Esophagus squamous epithelium (tissue), 5 donors: Measurements from ENCODE around the gene RBFA. TPM values are rescaled to one million over a fixed set of nuclear protein-coding genes. Genes with fewer than 3 reads are reported as not detected.

Experiments used
- DNase-seq: peaks from one replicate; lab custom pipeline; 2025; lab: John Stamatoyannopoulos, UW
- H3K27ac ChIP-seq, 4 donors: fragments of 200-600 bp; sonication (generic); one replicate each; pipeline ENCODE4 v1.5.1; 2016 to 2019; ENCODE audit warnings: mild to moderate bottlenecking in 1 of 4
- H3K27me3 ChIP-seq, 4 donors: fragments of 200-600 bp; sonication (generic); 1 replicate in 3 of 4; 2 replicates in 1 of 4; pipeline versions ENCODE4 v1.5.1 to v1.6.0; 2017 to 2021; ENCODE audit warnings: antibody characterized with exemption in 1 of 4
- H3K36me3 ChIP-seq, 3 donors: fragments of 200-600 bp; sonication (generic); one replicate each; pipeline ENCODE4 v1.5.1; 2016 to 2019
- H3K4me1 ChIP-seq, 3 donors: fragments of 200-600 bp; sonication (generic); one replicate each; pipeline ENCODE4 v1.5.1; 2017 to 2019
- H3K4me3 ChIP-seq, 4 donors: fragments of 200-600 bp; sonication (generic); 1 replicate in 3 of 4; 2 replicates in 1 of 4; pipeline ENCODE4 v1.5.1; 2016 to 2019; ENCODE audit warnings: mild to moderate bottlenecking in 2 of 4, moderate library complexity in 1 of 4
- H3K9me3 ChIP-seq, 3 donors: fragments of 200-600 bp; sonication (generic); one replicate each; pipeline ENCODE4 v1.5.1; 2016 to 2019
- POLR2A ChIP-seq, 4 donors: fragments of 450-650 bp; IDR thresholded peaks; one replicate each; pipeline ENCODE4 v1.6.1; 2017; ENCODE audit warnings: antibody characterized with exemption in 4 of 4, mild to moderate bottlenecking in 4 of 4, moderate library complexity in 3 of 4
- WGBS, 2 donors: methylation state at CpG; one replicate each; pipeline ENCODE4 v1.1.5; 2018; 5-methylcytosine and 5-hydroxymethylcytosine counted together
- intact Hi-C: fragments of 100-400 bp; cut with DNase I; formaldehyde crosslinking; loops from one replicate; pipeline ENCODE4 v1.15.0; 2022
- total RNA-seq, 4 donors: library from RNA; depleted of rRNA; stranded (reverse); fragments of >200 nt; gene quantifications; one replicate each; pipeline ENCODE4 v1.1.0, GENCODE V29; 2016
- TF ChIP-seq, protein P1 (sequence below), 6 experiments: fragments of 450-650 bp in 4 of 6; fragments of 200-600 bp in 2 of 6; sonication (generic) in 2 of 6; IDR thresholded peaks; one replicate each; pipeline ENCODE4 v1.5.1; 2016 to 2019; ENCODE audit warnings: antibody characterized with exemption in 6 of 6, mild to moderate bottlenecking in 4 of 6, moderate library complexity in 4 of 6
- donor health status: DM: yes; HTN: yes; CAD: no.

RBFA gene
- total RNA-seq, 4 donors from 2014 or later: 15.5 to 36.7 (median 28.8) TPM

DNA sequence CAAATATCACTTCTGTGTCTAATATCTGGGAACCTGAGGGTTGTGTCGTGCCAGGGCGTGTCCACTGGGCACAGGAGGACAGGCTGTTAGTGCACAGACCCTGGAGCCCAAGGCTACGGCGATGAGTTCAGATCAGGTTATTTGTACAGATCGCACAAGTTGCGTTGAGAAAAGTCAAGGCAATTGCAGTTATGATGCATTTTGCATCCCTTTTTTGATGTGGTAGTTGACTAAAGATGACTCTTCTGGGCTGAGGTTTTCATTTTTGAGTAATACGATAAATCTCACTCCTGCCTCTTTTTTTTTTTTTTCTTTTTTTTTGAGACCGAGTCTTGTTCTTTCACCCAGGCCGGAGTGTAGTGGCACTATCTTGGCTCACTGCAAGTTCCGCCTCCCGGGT, 7.2 kb downstream of the RBFA start:
- intact Hi-C loops: no loop called here
- no peak overlapping the region for H3K27ac ChIP-seq
- H3K36me3 ChIP-seq: peaks cover 0 to 95% (median 17%) of the 10 kb centered on the region in 3 donors
- no peak for DNase-seq
- no peak for TF ChIP-seq POLR2A (IDR thresholded peaks at IDR 0.05)
- TF ChIP-seq, protein P1, sequence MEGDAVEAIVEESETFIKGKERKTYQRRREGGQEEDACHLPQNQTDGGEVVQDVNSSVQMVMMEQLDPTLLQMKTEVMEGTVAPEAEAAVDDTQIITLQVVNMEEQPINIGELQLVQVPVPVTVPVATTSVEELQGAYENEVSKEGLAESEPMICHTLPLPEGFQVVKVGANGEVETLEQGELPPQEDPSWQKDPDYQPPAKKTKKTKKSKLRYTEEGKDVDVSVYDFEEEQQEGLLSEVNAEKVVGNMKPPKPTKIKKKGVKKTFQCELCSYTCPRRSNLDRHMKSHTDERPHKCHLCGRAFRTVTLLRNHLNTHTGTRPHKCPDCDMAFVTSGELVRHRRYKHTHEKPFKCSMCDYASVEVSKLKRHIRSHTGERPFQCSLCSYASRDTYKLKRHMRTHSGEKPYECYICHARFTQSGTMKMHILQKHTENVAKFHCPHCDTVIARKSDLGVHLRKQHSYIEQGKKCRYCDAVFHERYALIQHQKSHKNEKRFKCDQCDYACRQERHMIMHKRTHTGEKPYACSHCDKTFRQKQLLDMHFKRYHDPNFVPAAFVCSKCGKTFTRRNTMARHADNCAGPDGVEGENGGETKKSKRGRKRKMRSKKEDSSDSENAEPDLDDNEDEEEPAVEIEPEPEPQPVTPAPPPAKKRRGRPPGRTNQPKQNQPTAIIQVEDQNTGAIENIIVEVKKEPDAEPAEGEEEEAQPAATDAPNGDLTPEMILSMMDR (IDR thresholded peaks at IDR 0.05): no peak
- H3K9me3 ChIP-seq: no peaks in the 10 kb centered on the region
- H3K27me3 ChIP-seq: no peaks in the 10 kb centered on the region
- WGBS, 2 donors: 82 to 88% methylated on average over 10 to 11 of the region's 11 CpGs
- H3K4me3 ChIP-seq: no peak overlapping the region
- H3K4me1 ChIP-seq: no peaks in the 10 kb centered on the region

- H3K36me3 ChIP-seq: peaks cover 0 to 98% (median 17%) of the 10 kb centered on the region in 3 donors
- intact Hi-C loops: no loop called here
- DNase-seq: no peak
- TF ChIP-seq, protein P1 (IDR thresholded peaks at IDR 0.05): no peak
- TF ChIP-seq POLR2A (IDR thresholded peaks at IDR 0.05): no peak
- H3K27ac ChIP-seq: no peak overlapping the region
- H3K27me3 ChIP-seq: no peaks in the 10 kb centered on the region
- 86 to 89% methylated on average over 4 of the region's 4 CpGs for WGBS, 2 donors
- no peaks in the 10 kb centered on the region for H3K9me3 ChIP-seq
- no peaks in the 10 kb centered on the region for H3K4me1 ChIP-seq
- H3K4me3 ChIP-seq: no peak overlapping the region
These were observed 8.6 kb downstream of the RBFA start for GRCh38 chr18:80042785-80043184.

- TF ChIP-seq, protein P1 (IDR thresholded peaks at IDR 0.05): no peak
- Histone ChIP-seq H3K9me3 (no peaks in the 10 kb centered on the region), H3K36me3 (peaks cover 0 to 98% (median 12%) of the 10 kb centered on the region in 3 donors), H3K4me3 (no peak overlapping the region), H3K27me3 (no peaks in the 10 kb centered on the region), H3K27ac (no peak overlapping the region), H3K4me1 (no peaks in the 10 kb centered on the region)
- intact Hi-C loops: no loop called here
- 83 to 92% methylated on average over 7 to 11 of the region's 11 CpGs for WGBS, 2 donors
- no peak for DNase-seq
These were observed 9.8 kb downstream of the RBFA start for GRCh38 chr18:80044072-80044471.

- no peak overlapping the region for H3K27ac ChIP-seq
- no peaks in the 10 kb centered on the region for H3K4me1 ChIP-seq
- peaks cover 5 to 96% (median 10%) of the 10 kb centered on the region in 3 donors for H3K36me3 ChIP-seq
- WGBS, 2 donors: 85 to 91% methylated on average over 8 of the region's 8 CpGs
- TF ChIP-seq, protein P1 (IDR thresholded peaks at IDR 0.05): no peak
- no peak for TF ChIP-seq POLR2A (IDR thresholded peaks at IDR 0.05)
- intact Hi-C loops: no loop called here
- H3K9me3 ChIP-seq: peaks cover 0 to 6% (median 0%) of the 10 kb centered on the region in 3 donors
- no peak overlapping the region for H3K4me3 ChIP-seq
- H3K27me3 ChIP-seq: no peaks in the 10 kb centered on the region
- DNase-seq: no peak
These were observed 11.8 kb downstream of the RBFA start for GRCh38 chr18:80046011-80046410.

DNA sequence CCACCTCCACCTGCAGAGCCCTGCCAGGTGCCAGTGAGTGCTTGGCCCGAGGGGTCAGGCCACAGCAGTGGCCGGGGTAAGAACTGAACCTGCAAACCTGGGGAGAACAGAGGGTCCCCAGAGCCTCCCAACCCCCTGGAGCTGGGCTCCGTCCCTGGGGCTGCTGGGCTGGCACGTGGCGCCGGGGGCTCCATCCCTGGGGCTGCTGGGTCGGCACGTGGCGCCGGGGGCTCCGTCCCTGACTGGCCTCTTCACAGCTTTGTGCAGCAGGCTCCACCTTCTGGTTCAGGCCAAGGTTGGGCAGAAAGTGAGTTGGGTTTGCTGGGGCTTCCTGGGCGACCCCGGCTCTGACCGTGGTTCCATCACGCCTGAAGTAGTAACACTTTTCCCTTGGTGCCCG, 12.2 kb downstream of the RBFA start:
- Histone ChIP-seq H3K9me3 (peaks cover 0 to 10% (median 0%) of the 10 kb centered on the region in 3 donors), H3K27me3 (no peaks in the 10 kb centered on the region), H3K27ac (no peak overlapping the region), H3K4me3 (no peak overlapping the region), H3K4me1 (no peaks in the 10 kb centered on the region), H3K36me3 (peaks cover 6 to 96% (median 10%) of the 10 kb centered on the region in 3 donors)
- 83 to 91% methylated on average over 6 to 7 of the region's 16 CpGs for WGBS, 2 donors
- intact Hi-C loops: no loop called here
- TF ChIP-seq POLR2A (IDR thresholded peaks at IDR 0.05): no peak
- TF ChIP-seq, protein P1 (IDR thresholded peaks at IDR 0.05): no peak
- DNase-seq: no peak
